ENCODE measurements around the gene TUBB4B. TPM values are rescaled to one million over a fixed set of nuclear protein-coding genes. Genes with fewer than 3 reads are reported as not detected.

Gene TUBB4B
- polyA plus RNA-seq, 1 of the 3 experiments (the other 2 are of a cell fraction) = 508 TPM

DNA sequence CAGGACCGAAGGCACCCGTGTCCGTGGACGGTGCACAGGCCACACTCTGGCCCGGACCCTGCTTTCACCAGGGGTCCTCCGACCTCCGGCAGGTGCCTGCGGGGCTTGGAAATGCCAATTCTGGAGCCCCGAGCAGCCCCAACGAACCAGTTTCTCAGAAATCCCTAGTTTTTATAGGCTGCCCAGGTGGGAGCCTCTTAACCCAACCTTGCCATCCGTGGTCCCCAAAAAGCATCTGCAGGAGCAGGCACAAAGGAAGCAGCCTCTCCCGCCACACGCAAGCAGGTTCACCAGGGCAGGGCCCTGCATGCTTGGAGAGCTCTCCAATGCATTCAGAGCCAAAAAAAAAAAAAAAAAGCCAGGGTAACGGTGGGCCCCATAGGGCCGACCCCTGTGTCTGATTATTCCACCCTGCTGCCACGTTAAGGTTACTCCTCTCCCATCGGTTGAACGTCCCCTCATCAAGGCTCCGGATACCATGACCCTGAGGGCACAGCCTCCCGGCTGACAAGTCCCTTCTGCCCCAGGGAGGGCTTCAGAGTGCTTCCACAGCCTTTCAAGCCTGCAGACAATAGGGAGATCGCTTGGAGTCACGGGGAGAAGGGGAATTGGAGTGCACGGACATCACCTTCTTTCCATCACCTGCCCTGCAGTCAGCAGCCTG is 39.8 kb upstream of the TUBB4B start:
- Histone ChIP-seq H3K4me3 (ENCODE audit: low read depth in 2 of 2, low read length in 1 of 2) (peak overlapping the region; percentile 70 to 83), H3K9me2 (no peaks in the 10 kb centered on the region), H3K79me2 (ENCODE audit: insufficient read depth) (peaks cover 83% of the 10 kb centered on the region), H2AFZ (ENCODE audit: low read depth) (peak overlapping the region; percentile 83; the same call in 1 of the 2 replicates), H3K4me2 (peak overlapping the region; percentile 99), H3K36me3 (replicated peaks in 1 of 2; ENCODE audit: control insufficient read depth in 1 of 2, insufficient read depth in 2 of 2, low read length in 1 of 2) (no peaks in the 10 kb centered on the region), H3F3A (replicated peaks; ENCODE audit: insufficient read depth) (peaks cover 14% of the 10 kb centered on the region), H3K27ac (ENCODE audit: low read depth in 2 of 2, low read length in 1 of 2) (peak overlapping the region; percentile 46 to 87; a peak in 3 of 4 replicates), H4K20me1 (ENCODE audit: insufficient read depth) (peaks cover 28% of the 10 kb centered on the region), H3K9me3 (no peaks in the 10 kb centered on the region), H3K4me1 (ENCODE audit: control insufficient read depth in 1 of 2, insufficient read depth in 2 of 2, low read depth in 1 of 2, low read length in 1 of 2) (peaks cover 17 to 49% of the 10 kb centered on the region in 2 experiments; a peak in 3 of 4 replicates), H3K9ac (peak overlapping the region; percentile 66; the same call in 1 of the 2 replicates), H3K27me3 (ENCODE audit: insufficient read depth) (no peaks in the 10 kb centered on the region)
- 52% methylated on average over 14 of the region's 23 CpGs for WGBS (ENCODE audit: low lambda C conversion rate)
- POLR2A ChIA-PET = interaction anchor here (0.6 to 1.4 kb wide), 8 partner anchors 9 to 221 kb away, joined by 3 to 9 read pairs (median 4); partner anchors contain the start of gene SSNA1
- DNase-seq = no peak
- TF ChIP-seq RCOR1 (IDR thresholded peaks at IDR 0.05; ENCODE audit: low read length) = no peak
- TF ChIP-seq JUND (IDR thresholded peaks at IDR 0.05) = no peak
- TF ChIP-seq EP300 (IDR thresholded peaks at IDR 0.05; ENCODE audit: borderline replicate concordance in 1 of 2, low read depth in 1 of 2, low read length in 1 of 2) = no peak
- TF ChIP-seq, protein P1, sequence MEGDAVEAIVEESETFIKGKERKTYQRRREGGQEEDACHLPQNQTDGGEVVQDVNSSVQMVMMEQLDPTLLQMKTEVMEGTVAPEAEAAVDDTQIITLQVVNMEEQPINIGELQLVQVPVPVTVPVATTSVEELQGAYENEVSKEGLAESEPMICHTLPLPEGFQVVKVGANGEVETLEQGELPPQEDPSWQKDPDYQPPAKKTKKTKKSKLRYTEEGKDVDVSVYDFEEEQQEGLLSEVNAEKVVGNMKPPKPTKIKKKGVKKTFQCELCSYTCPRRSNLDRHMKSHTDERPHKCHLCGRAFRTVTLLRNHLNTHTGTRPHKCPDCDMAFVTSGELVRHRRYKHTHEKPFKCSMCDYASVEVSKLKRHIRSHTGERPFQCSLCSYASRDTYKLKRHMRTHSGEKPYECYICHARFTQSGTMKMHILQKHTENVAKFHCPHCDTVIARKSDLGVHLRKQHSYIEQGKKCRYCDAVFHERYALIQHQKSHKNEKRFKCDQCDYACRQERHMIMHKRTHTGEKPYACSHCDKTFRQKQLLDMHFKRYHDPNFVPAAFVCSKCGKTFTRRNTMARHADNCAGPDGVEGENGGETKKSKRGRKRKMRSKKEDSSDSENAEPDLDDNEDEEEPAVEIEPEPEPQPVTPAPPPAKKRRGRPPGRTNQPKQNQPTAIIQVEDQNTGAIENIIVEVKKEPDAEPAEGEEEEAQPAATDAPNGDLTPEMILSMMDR (IDR thresholded peaks at IDR 0.05) = no peak
- TF ChIP-seq, protein P2, sequence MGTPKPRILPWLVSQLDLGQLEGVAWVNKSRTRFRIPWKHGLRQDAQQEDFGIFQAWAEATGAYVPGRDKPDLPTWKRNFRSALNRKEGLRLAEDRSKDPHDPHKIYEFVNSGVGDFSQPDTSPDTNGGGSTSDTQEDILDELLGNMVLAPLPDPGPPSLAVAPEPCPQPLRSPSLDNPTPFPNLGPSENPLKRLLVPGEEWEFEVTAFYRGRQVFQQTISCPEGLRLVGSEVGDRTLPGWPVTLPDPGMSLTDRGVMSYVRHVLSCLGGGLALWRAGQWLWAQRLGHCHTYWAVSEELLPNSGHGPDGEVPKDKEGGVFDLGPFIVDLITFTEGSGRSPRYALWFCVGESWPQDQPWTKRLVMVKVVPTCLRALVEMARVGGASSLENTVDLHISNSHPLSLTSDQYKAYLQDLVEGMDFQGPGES (IDR thresholded peaks at IDR 0.05; ENCODE audit: low read depth, low read length) = no peak
- TF ChIP-seq NFIC (IDR thresholded peaks at IDR 0.05; ENCODE audit: borderline replicate concordance) = no peak
- TF ChIP-seq, protein P3, sequence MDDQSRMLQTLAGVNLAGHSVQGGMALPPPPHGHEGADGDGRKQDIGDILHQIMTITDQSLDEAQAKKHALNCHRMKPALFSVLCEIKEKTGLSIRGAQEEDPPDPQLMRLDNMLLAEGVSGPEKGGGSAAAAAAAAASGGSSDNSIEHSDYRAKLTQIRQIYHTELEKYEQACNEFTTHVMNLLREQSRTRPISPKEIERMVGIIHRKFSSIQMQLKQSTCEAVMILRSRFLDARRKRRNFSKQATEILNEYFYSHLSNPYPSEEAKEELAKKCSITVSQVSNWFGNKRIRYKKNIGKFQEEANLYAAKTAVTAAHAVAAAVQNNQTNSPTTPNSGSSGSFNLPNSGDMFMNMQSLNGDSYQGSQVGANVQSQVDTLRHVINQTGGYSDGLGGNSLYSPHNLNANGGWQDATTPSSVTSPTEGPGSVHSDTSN (IDR thresholded peaks at IDR 0.05) = no peak
- TF ChIP-seq FOXM1 (IDR thresholded peaks at IDR 0.05; ENCODE audit: low read depth) = no peak
- no peak for TF ChIP-seq NRF1 (IDR thresholded peaks at IDR 0.05; ENCODE audit: low read depth, low read length)
- CTCF ChIA-PET = interaction anchor here (0.9 to 1.4 kb wide), 7 partner anchors 12 to 172 kb away, joined by 3 to 6 read pairs (median 3); partner anchors contain the start of genes NRARP and UAP1L1

DNA sequence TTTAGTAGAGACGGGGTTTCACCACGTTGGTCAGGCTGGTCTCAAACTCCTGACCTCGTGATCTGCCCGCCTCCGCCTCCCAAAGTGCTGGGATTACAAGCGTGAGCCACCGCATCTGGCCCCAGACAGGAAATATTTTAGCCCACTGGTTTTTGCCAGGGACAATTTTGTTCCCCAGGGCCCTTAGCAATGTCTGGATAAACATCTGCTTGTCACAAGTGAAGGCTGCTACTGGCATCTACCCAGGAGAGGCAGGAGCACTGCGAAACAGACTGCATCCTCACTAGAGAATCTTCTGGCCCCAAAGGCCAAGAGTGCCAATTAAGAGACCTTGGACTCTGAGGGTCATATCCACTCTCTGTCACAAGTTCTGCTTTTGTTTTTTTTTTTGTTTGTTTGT is 38.1 kb upstream of the TUBB4B start:
- POLR2A ChIA-PET = interaction anchor here (1.2 kb wide), 1 partner anchor 64 kb away, joined by 3 read pairs; the partner anchor contains the start of gene GRIN1

More for the DNA sequence above, 38.1 kb upstream of the TUBB4B start:
- Histone ChIP-seq H3K4me2 (no peak overlapping the region), H3K4me1 (ENCODE audit: control insufficient read depth in 1 of 2, insufficient read depth in 2 of 2, low read depth in 1 of 2, low read length in 1 of 2) (peaks cover 22 to 55% of the 10 kb centered on the region in 2 experiments), H3K27me3 (ENCODE audit: insufficient read depth) (no peaks in the 10 kb centered on the region), H2AFZ (ENCODE audit: low read depth) (no peak overlapping the region), H3F3A (replicated peaks; ENCODE audit: insufficient read depth) (peaks cover 14% of the 10 kb centered on the region), H3K36me3 (replicated peaks in 1 of 2; ENCODE audit: control insufficient read depth in 1 of 2, insufficient read depth in 2 of 2, low read length in 1 of 2) (no peaks in the 10 kb centered on the region), H3K9ac (no peak overlapping the region), H4K20me1 (ENCODE audit: insufficient read depth) (peaks cover 15% of the 10 kb centered on the region), H3K9me3 (no peaks in the 10 kb centered on the region), H3K4me3 (ENCODE audit: low read depth in 2 of 2, low read length in 1 of 2) (no peak overlapping the region), H3K79me2 (ENCODE audit: insufficient read depth) (peaks cover 81% of the 10 kb centered on the region), H3K9me2 (no peaks in the 10 kb centered on the region), H3K27ac (ENCODE audit: low read depth in 2 of 2, low read length in 1 of 2) (no peak overlapping the region)
- CTCF ChIA-PET = no interaction called here
- TF ChIP-seq FOSL2 (IDR thresholded peaks at IDR 0.05; ENCODE audit: borderline replicate concordance, low read depth) (no peak), EP300 (IDR thresholded peaks at IDR 0.05; ENCODE audit: borderline replicate concordance in 1 of 2, low read depth in 1 of 2, low read length in 1 of 2) (no peak)
- TF ChIP-seq, protein P1 (IDR thresholded peaks at IDR 0.05) = no peak
- WGBS (ENCODE audit: low lambda C conversion rate) = 86% methylated on average over 8 of the region's 8 CpGs
- no peak for DNase-seq

All from SK-N-SH (cell line).